HCT116 (cell line): ENCODE measurements around the gene SEMA4D. TPM values are rescaled to one million over a fixed set of nuclear protein-coding genes. Genes with fewer than 3 reads are reported as not detected.

Source experiments
- ATAC-seq: fragments of 200-7000 bp; cut with Tn5 transposase; 2 replicates; pipeline ENCODE4 v1.9.1; 2020; ENCODE audit warnings: mild to moderate bottlenecking, moderate library complexity
- BruUV-seq: library from RNA; stranded (reverse); fragments of 400-500 nt; replicated peaks from 2 replicates; lab custom pipeline; 2021; lab: Mats Ljungman, UMichigan
- CTCF ChIA-PET: fragments of 300-600 bp; sonication (Branson Sonifier 250); formaldehyde crosslinking; loops from one replicate; lab custom pipeline; 2021; ENCODE audit warnings: antibody characterized with exemption; lab: Charles Lee
- POLR2A ChIA-PET: fragments of 300-600, 350-600 bp; sonication (Branson Sonifier 250); formaldehyde crosslinking; loops from one replicate; lab custom pipeline; 2021; ENCODE audit warnings: antibody characterized with exemption; lab: Charles Lee
- RAD21 ChIA-PET, 2 experiments: fragments of 300-600 bp; sonication (Branson Sonifier 250); formaldehyde crosslinking; loops; one replicate each; lab custom pipeline; 2023; ENCODE audit warnings: low total read pairs in 2 of 2; ENCODE audit not compliant: uncharacterized antibody in 2 of 2, unreplicated experiment in 2 of 2, low non-redundant PET in 1 of 2; lab: Charles Lee
- DNase-seq: peaks from one replicate; pipeline ENCODE4 v3.0.0-alpha.2; 2010; ENCODE audit warnings: low read depth, low spot score
- H2AFZ ChIP-seq: fragments of 200-600 bp; shearing (Covaris generic), sonication (generic); 2 replicates; pipeline ENCODE4 v1.6.1; 2017; ENCODE audit warnings: low read depth, mixed run types, mixed read lengths, antibody characterized with exemption, low read length; ENCODE audit not compliant: poor library complexity, severe bottlenecking
- H3K27ac ChIP-seq: 2 replicates; pipeline ENCODE4 v1.5.1; 2012; ENCODE audit warnings: low read depth, low read length
- H3K27me3 ChIP-seq: fragments of 200-600 bp; sonication (generic); 2 replicates; pipeline ENCODE4 v1.6.1; 2016; ENCODE audit warnings: mixed run types, low read length, mixed read lengths; ENCODE audit not compliant: insufficient read depth
- H3K36me3 ChIP-seq, 2 experiments: fragments of 200-500 bp in 1 of 2; fragments of 200-600 bp in 1 of 2; sonication (Bioruptor generic) in 1 of 2; sonication (generic) in 1 of 2; 2 replicates each; pipeline versions ENCODE4 v1.5.1 to v1.6.1; 2014 to 2016; ENCODE audit warnings: low read length in 2 of 2, inconsistent platforms in 1 of 2, mixed read lengths in 1 of 2, mixed run types in 1 of 2; ENCODE audit not compliant: insufficient read depth in 2 of 2, control insufficient read depth in 1 of 2
- H3K4me1 ChIP-seq, 2 experiments: fragments of 200-600 bp in 1 of 2; sonication (generic) in 1 of 2; 2 replicates each; pipeline versions ENCODE4 v1.5.1 to v1.6.1; 2012 to 2017; ENCODE audit warnings: low read length in 2 of 2, inconsistent platforms in 1 of 2, mild to moderate bottlenecking in 1 of 2, mixed read lengths in 1 of 2, mixed run types in 1 of 2, moderate library complexity in 1 of 2; ENCODE audit not compliant: insufficient read depth in 2 of 2, control insufficient read depth in 1 of 2
- H3K4me2 ChIP-seq: fragments of 200-600 bp; sonication (generic); 2 replicates; pipeline ENCODE4 v1.6.1; 2017; ENCODE audit warnings: mixed run types, low read length, mixed read lengths
- H3K4me3 ChIP-seq, 2 experiments: fragments of 200-600 bp in 1 of 2; sonication (generic) in 1 of 2; replicated peaks in 1 of 2; 2 replicates each; pipeline ENCODE4 v1.5.1; 2011 to 2016; ENCODE audit warnings: low read length in 2 of 2, control low read depth in 1 of 2, low read depth in 1 of 2, mild to moderate bottlenecking in 1 of 2, mixed read lengths in 1 of 2, mixed run types in 1 of 2
- H3K79me2 ChIP-seq: fragments of 200-600 bp; sonication (generic); 2 replicates; pipeline ENCODE4 v1.6.1; 2017; ENCODE audit warnings: mild to moderate bottlenecking, mixed run types, low read length, moderate library complexity, mixed read lengths; ENCODE audit not compliant: insufficient read depth
- H3K9ac ChIP-seq: fragments of 200-600 bp; sonication (generic); 2 replicates; pipeline ENCODE4 v1.6.1; 2016; ENCODE audit warnings: low read length, mixed read lengths
- H3K9me2 ChIP-seq: fragments of 200-600 bp; sonication (generic), shearing (Covaris generic); 2 replicates; pipeline ENCODE4 v1.6.1; 2017; ENCODE audit warnings: mixed run types, mild to moderate bottlenecking, moderate library complexity; ENCODE audit not compliant: insufficient read depth
- H3K9me3 ChIP-seq, 2 experiments: fragments of 200-500 bp in 1 of 2; fragments of 200-600 bp in 1 of 2; sonication (Bioruptor generic) in 1 of 2; sonication (generic) in 1 of 2; 2 replicates each; pipeline ENCODE4 v1.6.1; 2014 to 2017; ENCODE audit warnings: low read length in 2 of 2, mixed read lengths in 2 of 2, inconsistent platforms in 1 of 2, low read depth in 1 of 2, mild to moderate bottlenecking in 1 of 2, mixed run types in 1 of 2, moderate library complexity in 1 of 2; ENCODE audit not compliant: control insufficient read depth in 1 of 2, insufficient read depth in 1 of 2
- H4K20me1 ChIP-seq: fragments of 200-600 bp; sonication (generic), shearing (Covaris generic); 2 replicates; pipeline ENCODE4 v1.6.1; 2017; ENCODE audit warnings: mixed run types, mild to moderate bottlenecking, moderate library complexity; ENCODE audit not compliant: insufficient read depth
- ATF3 ChIP-seq: IDR thresholded peaks from 2 replicates; pipeline ENCODE4 v1.6.1; 2012
- EZH2phosphoT487 ChIP-seq: fragments of 200-600 bp; IDR thresholded peaks from 2 replicates; pipeline ENCODE4 v1.6.1; 2018; ENCODE audit warnings: antibody characterized with exemption, borderline replicate concordance
- SIN3A ChIP-seq: IDR thresholded peaks from 2 replicates; pipeline ENCODE4 v1.6.1; 2012; ENCODE audit warnings: low read depth
- YY1 ChIP-seq: IDR thresholded peaks from 2 replicates; pipeline ENCODE4 v1.6.1; 2011; ENCODE audit warnings: low read length, low read depth, moderate library complexity, mild to moderate bottlenecking; ENCODE audit not compliant: insufficient replicate concordance; ENCODE audit errors: extremely low read depth
- intact Hi-C: fragments of 100-400 bp; cut with micrococcal nuclease; formaldehyde crosslinking; loops from 2 replicates; pipeline ENCODE4 v1.10.0; 2022
- total RNA-seq: library from RNA; stranded (reverse); gene quantifications from one replicate; pipeline ENCODE4 v1.2.1, GENCODE V29; 2021; ENCODE audit not compliant: unreplicated experiment

SEMA4D gene
- total RNA-seq, 1 experiment from 2014 or later = 32.0 TPM

DNA sequence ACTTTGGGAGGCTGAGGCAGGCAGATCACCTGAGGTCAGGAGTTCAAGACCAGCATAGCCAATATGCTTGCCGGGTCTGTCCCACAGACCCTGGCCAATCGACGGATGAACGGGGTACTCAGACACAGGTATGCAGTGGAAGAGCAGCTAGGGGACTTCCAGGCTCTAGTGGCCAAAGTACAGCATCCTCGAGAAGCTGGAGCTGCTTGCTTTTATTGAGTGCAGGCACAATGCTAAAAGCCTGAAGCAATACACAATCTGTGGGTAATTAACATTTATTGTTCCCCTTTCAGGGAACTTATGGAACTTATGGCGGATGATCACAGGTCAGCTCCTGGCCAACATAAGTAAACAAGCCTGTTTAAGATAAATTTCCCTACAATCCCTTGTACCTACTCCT lies 32.8 kb upstream of the SEMA4D start:
- POLR2A ChIA-PET = no interaction called here
- Histone ChIP-seq H4K20me1 (no peaks in the 10 kb centered on the region), H3K79me2 (no peaks in the 10 kb centered on the region), H3K4me3 (no peak overlapping the region), H3K9me3 (no peaks in the 10 kb centered on the region), H3K9me2 (no peaks in the 10 kb centered on the region), H2AFZ (no peak overlapping the region), H3K9ac (no peak overlapping the region), H3K4me2 (no peak overlapping the region), H3K27me3 (no peaks in the 10 kb centered on the region), H3K36me3 (no peaks in the 10 kb centered on the region), H3K4me1 (peaks cover 0 to 4% of the 10 kb centered on the region in 2 experiments; a peak in 1 of 4 replicates), H3K27ac (no peak overlapping the region)
- no TSS peak for BruUV-seq
- CTCF ChIA-PET = interaction anchor here (1.9 kb wide), 1 partner anchor 18 kb away, joined by 6 read pairs; no protein-coding TSS in a partner anchor
- TF ChIP-seq ATF3 = no peak
- no peak for TF ChIP-seq SIN3A
- intact Hi-C loops = no loop called here
- ATAC-seq (no peak), DNase-seq (no peak)
- RAD21 ChIA-PET = no interaction called here

- BruUV-seq = no TSS peak
- no peak overlapping the region for H3K4me3 ChIP-seq
- intact Hi-C loops = no loop called here
- no peaks in the 10 kb centered on the region for H4K20me1 ChIP-seq
- ChIA-PET POLR2A (no interaction called here), CTCF (interaction anchor here (1.9 kb wide), 1 partner anchor 19 kb away, joined by 6 read pairs; no protein-coding TSS in a partner anchor), RAD21 (no interaction called here)
- H3K36me3 ChIP-seq = no peaks in the 10 kb centered on the region
- H3K9me2 ChIP-seq = no peaks in the 10 kb centered on the region
- H3K9ac ChIP-seq = no peak overlapping the region
- H3K9me3 ChIP-seq = no peaks in the 10 kb centered on the region
- peaks cover 0 to 4% of the 10 kb centered on the region in 2 experiments; a peak in 1 of 4 replicates for H3K4me1 ChIP-seq
- no peak overlapping the region for H2AFZ ChIP-seq
- DNase-seq (no peak), ATAC-seq (no peak)
- TF ChIP-seq EZH2phosphoT487 (no peak), YY1 (no peak)
- H3K27ac ChIP-seq = no peak overlapping the region
- H3K4me2 ChIP-seq = no peak overlapping the region
- H3K27me3 ChIP-seq = no peaks in the 10 kb centered on the region
- no peaks in the 10 kb centered on the region for H3K79me2 ChIP-seq
Observed at GRCh38 chr9:89529243-89530035, 31.5 kb upstream of the SEMA4D start.
